Epithelial cell of esophagus (primary cell): ENCODE data around the gene PHYHD1.

Source experiments
- DNase-seq: peaks from one replicate; pipeline ENCODE4 v3.0.0; 2010; ENCODE audit warnings: low read depth
- H3K4me3 ChIP-seq: 2 replicates; pipeline ENCODE4 v1.5.1; 2011; ENCODE audit warnings: mild to moderate bottlenecking, low read length, control low read depth
- TF ChIP-seq, protein P1 (sequence below): IDR thresholded peaks from 2 replicates; pipeline ENCODE4 v1.5.1; 2011; ENCODE audit warnings: low read depth, mild to moderate bottlenecking, low read length, control low read depth, inconsistent platforms; ENCODE audit not compliant: insufficient read depth; ENCODE audit errors: missing control alignments

The PHYHD1 gene

DNA sequence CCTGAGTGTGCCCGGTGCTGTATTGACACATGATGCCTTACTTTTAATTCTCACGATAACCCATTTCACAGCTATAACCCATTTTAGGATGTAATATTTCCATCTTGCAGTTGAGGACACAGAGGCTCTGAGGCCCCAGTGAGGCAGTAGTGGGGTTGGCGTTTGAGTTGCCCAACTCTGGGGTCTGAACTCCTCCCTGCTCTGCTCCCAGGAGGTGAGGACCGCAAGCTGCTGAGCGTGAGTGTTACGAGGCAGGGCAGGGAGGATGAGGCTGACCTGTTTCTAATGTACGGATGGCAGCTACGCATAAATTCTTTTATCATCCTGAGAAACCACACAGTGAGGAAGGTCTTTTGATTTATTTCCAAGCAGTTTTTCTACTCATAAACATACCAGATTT is 27.4 kb upstream of the PHYHD1 start:
- TF ChIP-seq, protein P1, sequence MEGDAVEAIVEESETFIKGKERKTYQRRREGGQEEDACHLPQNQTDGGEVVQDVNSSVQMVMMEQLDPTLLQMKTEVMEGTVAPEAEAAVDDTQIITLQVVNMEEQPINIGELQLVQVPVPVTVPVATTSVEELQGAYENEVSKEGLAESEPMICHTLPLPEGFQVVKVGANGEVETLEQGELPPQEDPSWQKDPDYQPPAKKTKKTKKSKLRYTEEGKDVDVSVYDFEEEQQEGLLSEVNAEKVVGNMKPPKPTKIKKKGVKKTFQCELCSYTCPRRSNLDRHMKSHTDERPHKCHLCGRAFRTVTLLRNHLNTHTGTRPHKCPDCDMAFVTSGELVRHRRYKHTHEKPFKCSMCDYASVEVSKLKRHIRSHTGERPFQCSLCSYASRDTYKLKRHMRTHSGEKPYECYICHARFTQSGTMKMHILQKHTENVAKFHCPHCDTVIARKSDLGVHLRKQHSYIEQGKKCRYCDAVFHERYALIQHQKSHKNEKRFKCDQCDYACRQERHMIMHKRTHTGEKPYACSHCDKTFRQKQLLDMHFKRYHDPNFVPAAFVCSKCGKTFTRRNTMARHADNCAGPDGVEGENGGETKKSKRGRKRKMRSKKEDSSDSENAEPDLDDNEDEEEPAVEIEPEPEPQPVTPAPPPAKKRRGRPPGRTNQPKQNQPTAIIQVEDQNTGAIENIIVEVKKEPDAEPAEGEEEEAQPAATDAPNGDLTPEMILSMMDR, result no peak

DNA sequence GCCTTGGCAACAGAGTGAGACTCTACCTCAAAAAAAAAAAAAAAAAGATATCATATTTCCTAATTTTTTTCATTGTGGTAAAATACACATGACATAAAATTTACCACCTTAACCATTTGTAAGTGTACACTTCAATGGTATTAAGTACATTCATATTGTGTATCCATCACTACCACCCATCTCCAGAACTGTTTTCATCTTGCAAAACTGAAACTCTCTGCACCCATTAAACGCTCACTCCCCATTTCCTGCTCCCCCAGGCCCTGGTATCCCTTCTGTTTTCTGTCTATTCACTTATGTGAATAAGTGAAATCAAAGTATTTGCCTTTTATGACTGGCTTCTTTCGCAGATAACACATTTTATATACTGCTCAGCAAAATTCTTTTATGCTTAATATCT is 26.0 kb upstream of the PHYHD1 start:
- TF ChIP-seq, protein P1, result no peak
- no peak overlapping the region for H3K4me3 ChIP-seq
- DNase-seq, result no peak

More for the DNA sequence above, 27.4 kb upstream of the PHYHD1 start:
- DNase-seq, result no peak
- H3K4me3 ChIP-seq, result no peak overlapping the region

DNA sequence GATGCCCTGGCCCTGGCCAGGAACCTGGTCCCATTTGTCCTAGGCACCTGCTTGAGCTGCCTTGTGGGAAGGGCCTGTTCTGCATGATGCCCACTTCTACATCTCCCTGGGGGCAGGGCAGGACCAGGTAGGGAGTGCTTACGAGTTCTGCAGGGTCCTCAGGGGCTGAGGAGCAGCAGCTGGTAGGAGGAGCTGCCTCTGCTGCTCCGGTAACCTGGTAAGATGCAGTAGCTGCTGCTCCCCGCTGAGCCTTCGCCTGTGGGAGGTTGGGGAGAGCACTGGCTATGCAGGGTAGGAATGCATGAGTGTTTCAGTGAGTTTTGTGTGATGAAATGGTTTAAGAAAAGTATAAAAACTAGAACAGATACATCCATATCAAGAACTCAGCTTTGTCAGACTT is 25.2 kb upstream of the PHYHD1 start:
- H3K4me3 ChIP-seq, result no peak overlapping the region
- DNase-seq, result no peak
- TF ChIP-seq, protein P1, result no peak

DNA sequence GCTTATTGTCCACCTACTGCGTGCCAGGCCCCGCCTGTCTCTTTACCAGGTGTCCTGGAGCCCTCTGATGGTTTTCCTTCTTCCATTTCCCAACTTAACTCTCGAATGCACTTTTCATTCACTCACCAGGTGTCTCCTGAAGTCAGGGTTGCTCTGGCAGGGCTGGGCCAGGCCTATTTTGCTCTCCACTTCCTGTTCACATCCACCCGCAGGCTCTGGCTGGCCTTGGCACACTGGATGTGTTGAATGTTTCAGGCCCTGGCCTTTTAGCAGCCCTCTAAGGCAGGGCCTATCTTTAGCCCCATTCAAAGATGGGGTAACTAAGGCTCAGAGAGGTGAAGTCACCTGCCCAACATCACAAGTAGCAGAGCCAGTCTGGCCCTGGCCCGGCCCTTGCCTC is 22.4 kb upstream of the PHYHD1 start:
- no peak overlapping the region for H3K4me3 ChIP-seq
- DNase-seq, result no peak
- TF ChIP-seq, protein P1, result no peak

DNA sequence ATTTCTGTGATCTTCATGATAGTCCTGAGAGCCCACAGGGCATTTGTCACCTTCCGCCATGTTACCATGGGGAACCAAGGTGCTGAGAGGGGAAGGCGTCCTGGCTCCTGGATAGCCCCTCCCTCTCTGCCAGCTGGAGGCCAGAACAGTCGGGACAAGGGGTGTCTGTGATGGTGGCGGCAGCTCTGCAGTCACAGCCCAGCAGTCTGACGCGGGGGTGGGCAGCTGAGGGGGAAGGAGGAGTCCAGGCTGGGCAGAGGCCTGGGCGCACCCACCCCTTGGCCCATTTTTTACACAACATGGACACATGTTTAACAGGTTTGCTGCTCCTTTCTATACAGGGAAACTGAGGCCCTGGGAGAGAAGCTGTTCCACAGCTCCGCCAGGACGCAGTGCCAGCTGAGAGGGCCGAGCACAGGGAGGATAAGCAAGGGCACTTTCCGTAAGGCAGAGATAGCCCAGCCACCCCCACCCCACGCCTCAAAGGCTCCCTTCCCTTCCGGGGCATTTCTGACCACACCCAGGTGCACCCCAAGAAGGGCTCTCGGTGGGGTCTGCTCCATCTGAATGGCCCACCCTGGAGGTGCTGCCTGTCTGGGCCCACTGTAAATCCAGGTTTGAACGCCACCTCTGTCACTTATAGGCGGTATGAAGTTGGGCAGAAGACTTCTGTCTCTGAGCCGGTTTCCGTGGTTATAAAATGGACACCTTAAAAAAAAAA is 21.8 kb upstream of the PHYHD1 start:
- no peak for DNase-seq
- no peak overlapping the region for H3K4me3 ChIP-seq
- TF ChIP-seq, protein P1, result no peak

DNA sequence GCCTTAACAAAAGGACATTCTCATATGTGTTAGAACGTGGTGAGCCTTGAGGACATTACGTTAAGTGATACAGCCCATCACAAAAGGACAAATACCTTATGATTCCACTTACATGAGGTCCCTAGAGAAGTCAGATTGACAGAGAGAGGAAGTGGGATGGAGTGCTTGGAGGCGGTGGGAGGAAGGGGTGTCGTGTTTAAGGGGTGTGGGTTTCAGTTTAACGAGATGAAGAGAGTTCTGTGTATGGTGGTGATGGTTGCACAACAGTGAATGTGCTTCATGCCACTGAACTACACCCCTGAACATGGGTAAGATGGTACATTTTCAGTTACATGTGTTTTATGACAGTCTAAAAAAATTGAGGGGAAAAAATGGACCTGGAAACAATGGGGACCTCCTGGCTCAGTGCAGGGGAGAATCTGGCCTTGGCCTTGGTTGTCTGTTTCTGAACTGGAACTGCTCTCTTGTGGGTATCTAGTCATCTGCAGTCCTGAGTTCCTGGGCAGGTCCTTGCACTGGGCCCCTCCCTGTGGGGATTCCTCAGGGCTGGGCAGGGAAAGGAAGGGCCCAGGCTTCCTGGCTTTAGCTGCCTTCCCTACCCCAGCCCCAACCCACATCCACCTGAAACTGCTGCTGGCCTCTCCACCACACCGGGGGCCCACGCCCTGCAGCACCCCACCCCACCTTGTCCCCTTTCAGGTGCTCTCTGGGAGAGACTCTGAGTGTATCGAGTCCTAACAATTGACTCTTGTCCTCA is 21.0 kb upstream of the PHYHD1 start:
- TF ChIP-seq, protein P1, result no peak
- DNase-seq, result peak; percentile 78
- no peak overlapping the region for H3K4me3 ChIP-seq

DNA sequence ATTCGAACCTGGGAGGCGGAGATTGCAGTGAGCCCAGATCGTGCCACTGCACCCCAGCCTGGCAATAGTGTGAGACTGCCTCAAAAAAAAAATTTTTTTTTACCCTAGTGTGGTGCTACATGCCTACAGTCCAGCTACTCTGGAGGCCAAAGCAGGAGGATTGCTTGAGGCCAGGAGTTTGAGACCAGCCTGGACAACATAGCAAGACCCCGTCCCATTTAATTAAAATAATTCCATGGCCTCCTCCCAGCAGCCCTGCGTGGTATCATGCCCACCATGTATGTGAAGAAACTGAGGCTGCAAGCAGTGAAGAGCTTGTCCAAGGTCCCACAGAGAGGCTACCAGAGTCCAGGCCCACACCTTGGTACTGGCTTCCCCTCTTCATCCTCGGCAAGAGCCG is 19.4 kb upstream of the PHYHD1 start:
- TF ChIP-seq, protein P1, result no peak
- DNase-seq, result no peak
- H3K4me3 ChIP-seq, result no peak overlapping the region
